Omental fat pad (tissue), 4 donors: ENCODE results near the gene PALM. TPM values are rescaled to one million over a fixed set of nuclear protein-coding genes. Genes with fewer than 3 reads are reported as not detected.

Source experiments
- ATAC-seq: fragments of 150-250 bp; one replicate; pipeline ENCODE4 v1.9.1; 2016; ENCODE audit warnings: mild to moderate bottlenecking, moderate library complexity; ENCODE audit not compliant: low FRiP score
- DNase-seq: peaks from one replicate; pipeline ENCODE4 v3.0.0-alpha.2; 2019; ENCODE audit warnings: low spot score
- CTCF ChIP-seq, 3 donors: fragments of 450-650 bp; IDR thresholded peaks; one replicate each; pipeline ENCODE4 v1.5.1; 2016 to 2017; ENCODE audit warnings: antibody characterized with exemption in 3 of 3, mild to moderate bottlenecking in 3 of 3, moderate library complexity in 2 of 3
- total RNA-seq, 4 donors: library from RNA; depleted of rRNA; stranded (reverse); fragments of >200 nt; gene quantifications; one replicate each; pipeline ENCODE4 v1.1.0, GENCODE V29; 2016

The PALM gene
- total RNA-seq, 4 donors from 2014 or later, result 44.6 to 119 (median 54.8) TPM

GRCh38 chr19:715347-715746 is 6.6 kb downstream of the PALM start:
- no peak for ATAC-seq
- TF ChIP-seq CTCF (IDR thresholded peaks at IDR 0.05), result no peak
- no peak for DNase-seq

GRCh38 chr19:718251-718951 is 9.7 kb downstream of the PALM start:
- TF ChIP-seq CTCF (IDR thresholded peaks at IDR 0.05), result no peak
- no peak for DNase-seq
- ATAC-seq, result no peak

- DNase-seq, result no peak
- peak; percentile 73 for ATAC-seq
- TF ChIP-seq CTCF (IDR thresholded peaks at IDR 0.05), result no peak
These were observed 10.3 kb downstream of the PALM start for GRCh38 chr19:718991-719512.

GRCh38 chr19:719636-720344 is 11.1 kb downstream of the PALM start:
- DNase-seq (no peak), ATAC-seq (no peak)
- TF ChIP-seq CTCF (IDR thresholded peaks at IDR 0.05), result no peak

- ATAC-seq, result no peak
- no peak for TF ChIP-seq CTCF (IDR thresholded peaks at IDR 0.05)
- DNase-seq, result no peak
These were observed 11.8 kb downstream of the PALM start for GRCh38 chr19:720345-721160.

GRCh38 chr19:722553-723101 is 13.9 kb downstream of the PALM start:
- ATAC-seq, result no peak
- TF ChIP-seq CTCF (IDR thresholded peaks at IDR 0.05), result no peak
- no peak for DNase-seq
